ELR (cell line): ENCODE measurements around the gene NLRC3.

Experiments
- DNase-seq: peaks from one replicate; pipeline ENCODE4 v3.0.0-alpha.2; 2015; ENCODE audit warnings: low read depth

The NLRC3 gene

GRCh38 chr16:3580251-3580651, 3.0 kb upstream of the NLRC3 start:
- DNase-seq, result no peak

GRCh38 chr16:3579776-3580175, 2.6 kb upstream of the NLRC3 start:
- no peak for DNase-seq

DNA sequence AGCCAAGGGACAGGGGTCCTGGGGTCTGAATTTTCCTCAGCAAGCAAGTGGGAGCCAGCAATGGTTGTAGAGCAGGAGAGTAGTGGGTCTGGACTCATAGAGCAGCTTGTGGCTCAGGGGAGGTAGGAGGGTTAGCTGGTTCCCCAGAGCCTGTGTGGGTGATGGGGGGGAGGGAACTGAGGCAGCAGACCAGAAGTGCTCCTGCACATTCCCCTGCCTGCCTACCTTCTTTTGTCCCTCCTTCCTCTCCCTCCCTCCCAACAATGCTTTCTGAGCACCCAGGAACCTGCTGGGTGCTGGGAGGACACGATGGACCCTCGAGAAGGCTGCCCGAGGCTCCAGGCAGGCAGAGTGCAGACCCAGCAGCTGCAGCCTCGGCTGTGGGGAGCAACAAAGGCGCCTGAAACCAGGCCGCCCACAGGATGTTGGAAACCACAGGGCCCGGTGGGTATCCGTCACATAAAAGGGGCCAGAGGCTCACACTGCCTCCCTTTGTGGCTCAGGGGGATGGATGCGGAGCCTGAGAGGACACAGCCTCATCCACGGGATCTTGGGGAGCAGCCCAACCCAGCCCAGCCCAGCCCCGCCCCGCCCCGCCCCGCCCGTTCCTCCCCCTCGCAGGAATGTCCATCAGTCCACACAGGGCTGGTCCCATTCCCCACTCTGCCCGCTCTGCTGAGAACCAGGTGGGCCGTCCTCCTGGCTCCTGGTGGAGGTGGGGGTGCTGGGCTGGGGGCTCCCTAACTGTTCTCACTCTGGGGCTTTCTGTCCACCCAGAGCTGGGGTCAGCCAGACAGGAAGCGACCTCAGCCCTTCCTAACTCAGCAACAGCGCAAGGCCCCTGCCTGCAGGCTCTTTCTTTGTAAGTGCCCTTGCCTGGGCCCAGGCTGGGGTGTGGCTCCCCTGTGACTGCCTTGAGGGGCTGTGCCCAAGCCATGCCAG, 1.7 kb upstream of the NLRC3 start:
- peak; percentile 22 for DNase-seq

DNA sequence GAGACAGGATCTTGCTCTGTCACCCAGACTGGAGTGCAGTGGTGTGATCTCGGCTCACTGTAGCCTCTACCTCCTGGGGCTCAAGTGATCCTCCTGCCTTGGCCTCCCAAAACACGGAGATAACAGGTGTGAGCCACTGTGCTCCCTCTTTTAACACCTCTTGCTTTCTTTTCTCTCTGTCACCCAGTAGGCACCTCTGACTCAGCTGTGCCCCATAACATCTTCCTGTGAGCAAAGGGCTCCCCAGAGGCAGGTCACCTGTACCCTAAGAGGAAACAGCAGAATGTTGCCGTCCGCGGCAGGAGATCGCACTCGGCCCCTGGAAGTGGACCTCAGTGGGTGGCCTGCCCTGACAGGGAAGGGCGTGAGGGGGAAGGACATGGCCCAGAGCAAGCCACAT, 918 bp upstream of the NLRC3 start:
- DNase-seq, result no peak

DNA sequence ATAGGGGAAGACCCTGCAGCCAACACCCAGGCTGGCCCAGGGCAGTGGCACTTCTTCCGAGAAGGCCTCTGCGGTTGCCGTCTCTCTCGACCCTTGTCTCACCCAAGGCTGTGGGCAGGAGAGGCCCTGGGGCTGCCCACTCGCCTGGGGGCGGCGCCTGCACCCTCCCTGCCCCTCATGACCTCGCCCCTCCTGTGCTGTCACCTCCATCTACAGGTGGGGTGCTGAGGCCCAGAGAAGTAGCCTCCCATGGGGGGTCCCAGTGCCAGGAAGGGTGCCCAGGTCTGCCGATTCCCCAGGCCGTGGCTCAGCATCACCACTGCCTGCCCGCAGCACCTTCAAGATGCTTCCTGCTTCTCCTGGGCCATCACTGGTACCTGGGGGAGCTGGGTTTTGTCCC, 992 bp downstream of the NLRC3 start:
- no peak for DNase-seq

DNA sequence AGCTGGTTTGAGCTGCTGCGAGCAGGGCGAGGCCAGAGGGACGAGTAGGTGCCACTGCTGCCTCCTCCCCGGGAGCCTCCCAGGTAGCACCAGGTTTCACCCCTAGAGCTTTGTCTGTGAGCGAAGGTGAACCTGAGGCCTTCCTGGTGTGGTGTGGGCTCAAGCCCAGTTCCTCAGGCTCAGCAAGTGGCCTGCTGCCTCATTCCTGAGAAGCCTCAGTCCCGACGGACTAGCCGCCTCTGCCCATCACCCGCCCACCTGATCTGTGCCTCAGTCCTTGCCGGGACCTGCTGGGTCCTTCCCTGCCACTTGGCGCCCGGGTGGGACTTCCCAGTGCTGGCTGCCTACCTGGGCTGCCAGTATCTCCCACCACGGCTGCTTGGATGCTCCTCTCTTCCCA, 1.7 kb downstream of the NLRC3 start:
- DNase-seq, result no peak

- no peak for DNase-seq
These were observed 3.0 kb downstream of the NLRC3 start for GRCh38 chr16:3574195-3574594.

- DNase-seq, result no peak
These were observed 3.9 kb downstream of the NLRC3 start for GRCh38 chr16:3573146-3573815.

GRCh38 chr16:3570420-3571062, 6.7 kb downstream of the NLRC3 start:
- DNase-seq, result peak; percentile 3

- DNase-seq, result no peak
These were observed 7.4 kb downstream of the NLRC3 start for GRCh38 chr16:3569851-3570250.

DNA sequence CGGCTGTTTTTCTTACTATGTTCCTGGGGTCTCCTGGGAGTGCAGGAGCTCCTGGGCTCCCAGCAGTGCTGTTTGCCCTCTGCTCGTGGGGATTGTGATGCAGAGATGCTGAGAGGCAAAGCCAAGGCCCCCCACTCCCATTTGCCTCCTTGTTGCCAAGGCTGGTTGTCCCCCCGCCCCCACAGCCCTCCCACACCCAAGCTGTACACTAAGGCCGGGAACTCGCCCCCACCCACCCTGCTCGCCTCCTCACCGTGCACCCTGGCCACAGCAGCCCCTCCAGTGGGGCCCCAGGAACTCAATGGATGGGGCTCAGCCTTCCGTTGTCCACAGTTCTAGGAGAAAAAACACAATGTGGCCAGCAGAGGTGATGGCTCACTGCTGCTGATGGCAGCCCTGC, 10.2 kb downstream of the NLRC3 start:
- DNase-seq, result no peak

DNA sequence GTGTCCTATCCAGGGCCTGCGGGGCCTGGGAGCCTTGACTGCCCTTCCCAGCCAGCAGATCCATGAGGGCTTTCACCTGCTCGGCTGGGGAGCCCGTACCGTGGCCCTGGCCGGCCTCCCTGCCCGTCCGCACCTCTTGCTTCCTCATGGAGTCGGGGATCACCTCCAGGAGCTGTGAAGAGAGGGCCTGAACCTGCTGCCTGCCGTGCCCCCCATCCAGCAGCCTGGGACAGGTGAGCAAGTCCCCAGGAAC, 12.4 kb downstream of the NLRC3 start:
- no peak for DNase-seq

DNA sequence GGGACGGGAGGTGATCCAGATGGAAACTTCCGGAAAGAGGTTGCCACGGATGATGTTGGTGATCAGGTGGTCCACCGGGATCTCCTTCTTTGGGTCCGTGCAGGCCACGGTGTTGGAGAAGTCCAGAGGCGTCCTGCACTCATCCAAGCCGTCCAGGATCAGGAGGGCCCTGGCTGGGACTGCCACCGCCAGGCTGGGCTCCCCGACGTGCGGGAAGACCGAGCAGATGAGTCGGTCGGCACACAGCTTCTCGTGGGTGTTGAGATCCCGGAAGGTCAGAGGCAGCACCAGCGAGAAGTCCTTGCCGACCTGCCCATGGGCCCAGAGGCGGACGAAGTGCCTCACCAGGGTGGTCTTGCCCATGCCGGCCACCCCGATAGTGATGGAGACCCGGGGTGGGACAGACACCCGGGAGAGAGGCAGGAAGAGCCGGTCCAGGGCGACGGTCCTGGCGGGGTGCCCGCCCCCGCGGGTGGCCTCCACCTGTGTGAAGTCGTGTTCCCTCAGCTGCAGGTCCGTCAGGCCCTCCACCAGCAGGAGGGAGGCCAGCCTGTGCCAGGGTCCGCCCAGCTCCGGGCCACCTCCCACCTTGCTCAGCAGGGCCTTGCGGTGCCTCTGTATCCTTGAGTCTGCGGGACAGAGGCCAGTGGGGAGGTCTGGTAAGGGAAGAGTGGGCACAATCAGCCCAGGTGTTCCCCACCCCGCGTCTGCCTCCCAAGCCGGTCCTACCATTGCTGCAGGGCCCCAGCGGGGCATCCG, 12.9 kb downstream of the NLRC3 start:
- no peak for DNase-seq

DNA sequence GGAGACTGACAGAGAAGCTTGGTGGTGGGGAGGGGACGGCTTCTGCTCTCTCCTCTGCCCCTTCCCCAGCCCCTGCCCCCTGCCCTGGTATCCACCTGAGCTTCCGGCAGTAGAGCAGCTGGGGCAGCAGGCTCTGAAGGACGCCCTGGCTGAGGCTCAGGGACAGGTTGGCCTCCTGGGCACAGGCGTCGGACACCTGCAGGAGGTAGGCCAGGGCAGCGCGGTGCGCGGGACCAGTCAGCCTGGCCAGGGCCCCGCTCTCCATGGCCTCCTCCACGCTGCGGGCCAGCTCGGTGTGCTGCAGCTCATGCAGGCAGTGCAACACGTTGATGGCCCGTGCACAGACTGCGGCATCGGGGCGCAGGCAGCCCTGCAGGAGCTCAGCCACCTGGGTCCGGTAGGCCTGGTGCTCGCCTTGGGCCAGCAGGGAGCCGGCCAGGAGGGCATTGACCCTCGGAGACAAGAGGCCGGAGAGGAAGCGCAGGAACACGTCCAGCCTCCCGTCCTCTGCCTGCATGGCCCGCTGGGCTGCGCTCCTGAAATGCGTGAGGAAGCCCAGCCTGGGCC, 14.2 kb downstream of the NLRC3 start:
- no peak for DNase-seq

DNA sequence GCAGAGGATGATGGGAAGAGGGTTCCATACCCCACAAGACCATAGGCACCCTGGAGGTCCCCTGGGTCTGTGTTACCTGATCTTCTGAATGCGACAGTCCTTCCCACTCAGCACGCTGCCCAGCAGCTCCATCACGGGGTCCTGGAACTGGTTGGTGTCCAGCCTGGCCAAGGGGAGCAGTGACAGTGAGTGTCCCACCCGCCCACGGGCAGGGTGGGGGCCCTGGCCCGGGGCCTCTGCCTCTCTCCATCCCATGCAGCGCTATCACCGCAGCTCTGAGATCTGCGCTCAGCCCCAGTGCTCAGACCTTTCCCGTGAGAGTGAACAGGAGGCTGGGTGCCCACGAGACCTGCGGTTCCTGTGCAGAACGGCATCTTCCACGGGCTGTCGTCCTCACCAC, 15.6 kb downstream of the NLRC3 start:
- no peak for DNase-seq

DNA sequence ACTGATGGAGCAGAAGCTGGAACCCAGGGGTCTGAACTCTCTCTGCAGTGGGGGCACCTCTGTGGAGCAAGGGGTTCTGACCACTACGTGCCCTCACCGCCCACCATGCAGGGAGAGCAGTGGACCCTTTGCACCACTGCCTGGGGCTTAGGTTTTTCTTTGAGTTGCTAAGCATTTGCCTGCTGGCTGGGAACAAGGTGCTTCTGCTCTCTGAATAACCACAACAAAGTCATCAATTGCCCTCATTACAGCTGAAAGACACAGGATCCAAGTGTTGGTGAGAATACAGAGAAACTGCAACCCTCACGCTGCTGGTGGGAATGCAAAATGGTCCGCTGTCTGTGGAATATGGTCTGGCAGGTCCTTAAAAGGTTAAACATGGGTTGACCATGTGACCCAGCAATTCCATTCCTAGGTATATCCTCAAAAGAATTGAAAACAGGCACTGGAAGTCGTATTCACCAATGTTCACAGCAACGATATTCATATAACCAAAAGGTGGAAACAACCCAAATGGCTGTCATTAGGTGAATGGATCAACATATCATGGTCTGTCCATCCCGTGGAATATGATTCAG, 22.8 kb downstream of the NLRC3 start:
- no peak for DNase-seq

GRCh38 chr16:3553138-3553923, 23.9 kb downstream of the NLRC3 start:
- no peak for DNase-seq

DNA sequence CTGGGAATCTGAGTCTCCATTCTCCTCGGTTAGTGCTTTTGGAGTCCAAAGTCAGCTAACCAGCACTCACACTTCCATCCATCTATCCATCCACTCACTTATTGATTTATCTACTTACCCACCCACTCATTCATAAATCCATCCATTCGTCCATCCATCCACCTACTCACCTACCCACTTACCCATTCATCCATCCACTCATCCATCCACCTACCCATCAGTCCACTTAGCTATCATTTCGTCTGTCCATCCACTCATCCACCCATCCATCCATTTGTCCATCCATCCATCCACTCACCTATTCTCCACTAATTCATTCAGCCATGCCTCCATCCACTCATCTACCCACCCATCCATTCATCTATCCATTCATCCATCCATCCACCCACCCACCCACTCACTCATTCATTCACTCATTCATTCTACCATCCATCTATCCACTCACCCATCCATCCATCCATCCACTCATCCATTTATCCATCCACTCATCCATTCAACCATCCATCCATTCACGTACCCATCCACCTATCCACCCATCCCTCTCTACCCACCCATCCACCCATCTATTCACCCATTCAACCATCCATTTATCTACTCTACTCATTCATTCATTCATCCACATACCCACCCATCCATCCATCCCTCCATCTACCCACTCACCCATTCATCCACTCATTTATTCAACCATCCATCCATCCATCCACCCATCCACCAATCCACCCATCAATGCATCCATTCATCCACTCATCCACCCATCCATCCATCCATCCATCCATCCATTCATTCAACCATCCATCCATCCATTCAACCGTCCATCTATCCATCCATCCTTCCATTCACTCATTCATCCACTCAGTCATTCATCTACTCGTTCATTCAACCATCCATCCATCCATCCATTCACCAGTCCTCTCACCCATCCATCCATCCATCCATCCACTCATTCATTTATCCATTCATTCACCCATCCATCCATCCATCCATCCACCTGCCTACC, 26.1 kb downstream of the NLRC3 start:
- no peak for DNase-seq

DNA sequence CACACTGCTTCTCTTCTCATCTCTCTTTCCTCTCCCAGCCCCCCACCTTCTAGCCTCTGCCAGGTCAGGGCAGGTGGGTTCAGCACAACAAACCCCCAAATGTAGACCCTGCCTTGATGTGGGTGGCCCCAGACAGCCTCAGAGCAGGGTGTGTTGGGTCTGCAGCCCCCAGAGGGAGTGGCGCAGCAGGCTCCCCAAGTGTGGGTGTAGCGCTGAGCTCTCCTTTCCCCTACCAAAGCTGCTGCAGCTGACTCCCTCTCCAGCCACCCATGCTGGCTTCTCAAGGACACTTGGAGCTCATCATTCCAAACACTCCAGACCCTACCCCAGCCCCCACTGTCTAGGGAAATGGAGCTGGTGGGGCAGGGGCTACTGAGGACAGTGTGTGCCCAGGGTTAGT, 27.3 kb downstream of the NLRC3 start:
- no peak for DNase-seq

DNA sequence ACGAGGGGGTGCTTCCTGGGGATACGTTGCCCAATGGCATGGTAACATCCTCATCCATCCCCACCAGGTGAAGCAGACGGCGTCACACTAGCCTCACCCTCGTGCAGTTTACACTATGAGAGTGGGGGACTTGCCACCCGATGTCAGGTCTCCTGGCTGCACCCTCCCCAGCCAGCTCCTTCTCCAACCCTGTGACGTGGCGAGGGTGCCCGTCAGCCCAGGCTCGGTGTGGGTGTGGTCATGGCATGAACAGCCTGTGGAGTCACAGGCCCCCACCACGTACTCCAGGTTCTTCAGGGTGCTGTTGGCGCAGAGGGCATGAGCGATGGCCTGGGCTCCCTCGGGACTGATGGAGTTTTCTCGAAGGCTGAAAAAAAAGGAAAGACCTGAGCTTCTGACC, 28.3 kb downstream of the NLRC3 start:
- DNase-seq, result no peak
